HCT116 (cell line): ENCODE measurements around the gene TRIM65. TPM values are rescaled to one million over a fixed set of nuclear protein-coding genes. Genes with fewer than 3 reads are reported as not detected.

Experiments
- ATAC-seq: fragments of 200-7000 bp; cut with Tn5 transposase; 2 replicates; pipeline ENCODE4 v1.9.1; 2020; ENCODE audit warnings: mild to moderate bottlenecking, moderate library complexity
- BruUV-seq: library from RNA; stranded (reverse); fragments of 400-500 nt; replicated peaks from 2 replicates; lab custom pipeline; 2021; lab: Mats Ljungman, UMichigan
- CTCF ChIA-PET: fragments of 300-600 bp; sonication (Branson Sonifier 250); formaldehyde crosslinking; loops from one replicate; lab custom pipeline; 2021; ENCODE audit warnings: antibody characterized with exemption; lab: Charles Lee
- POLR2A ChIA-PET: fragments of 300-600, 350-600 bp; sonication (Branson Sonifier 250); formaldehyde crosslinking; loops from one replicate; lab custom pipeline; 2021; ENCODE audit warnings: antibody characterized with exemption; lab: Charles Lee
- RAD21 ChIA-PET, 2 experiments: fragments of 300-600 bp; sonication (Branson Sonifier 250); formaldehyde crosslinking; loops; one replicate each; lab custom pipeline; 2023; ENCODE audit warnings: low total read pairs in 2 of 2; ENCODE audit not compliant: uncharacterized antibody in 2 of 2, unreplicated experiment in 2 of 2, low non-redundant PET in 1 of 2; lab: Charles Lee
- DNase-seq: peaks from one replicate; pipeline ENCODE4 v3.0.0-alpha.2; 2010; ENCODE audit warnings: low read depth, low spot score
- H2AFZ ChIP-seq: fragments of 200-600 bp; shearing (Covaris generic), sonication (generic); 2 replicates; pipeline ENCODE4 v1.6.1; 2017; ENCODE audit warnings: low read depth, mixed run types, mixed read lengths, antibody characterized with exemption, low read length; ENCODE audit not compliant: poor library complexity, severe bottlenecking
- H3K27ac ChIP-seq: 2 replicates; pipeline ENCODE4 v1.5.1; 2012; ENCODE audit warnings: low read depth, low read length
- H3K27me3 ChIP-seq: fragments of 200-600 bp; sonication (generic); 2 replicates; pipeline ENCODE4 v1.6.1; 2016; ENCODE audit warnings: mixed run types, low read length, mixed read lengths; ENCODE audit not compliant: insufficient read depth
- H3K36me3 ChIP-seq, 2 experiments: fragments of 200-500 bp in 1 of 2; fragments of 200-600 bp in 1 of 2; sonication (Bioruptor generic) in 1 of 2; sonication (generic) in 1 of 2; 2 replicates each; pipeline versions ENCODE4 v1.5.1 to v1.6.1; 2014 to 2016; ENCODE audit warnings: low read length in 2 of 2, inconsistent platforms in 1 of 2, mixed read lengths in 1 of 2, mixed run types in 1 of 2; ENCODE audit not compliant: insufficient read depth in 2 of 2, control insufficient read depth in 1 of 2
- H3K4me1 ChIP-seq, 2 experiments: fragments of 200-600 bp in 1 of 2; sonication (generic) in 1 of 2; 2 replicates each; pipeline versions ENCODE4 v1.5.1 to v1.6.1; 2012 to 2017; ENCODE audit warnings: low read length in 2 of 2, inconsistent platforms in 1 of 2, mild to moderate bottlenecking in 1 of 2, mixed read lengths in 1 of 2, mixed run types in 1 of 2, moderate library complexity in 1 of 2; ENCODE audit not compliant: insufficient read depth in 2 of 2, control insufficient read depth in 1 of 2
- H3K4me2 ChIP-seq: fragments of 200-600 bp; sonication (generic); 2 replicates; pipeline ENCODE4 v1.6.1; 2017; ENCODE audit warnings: mixed run types, low read length, mixed read lengths
- H3K4me3 ChIP-seq, 2 experiments: fragments of 200-600 bp in 1 of 2; sonication (generic) in 1 of 2; replicated peaks in 1 of 2; 2 replicates each; pipeline ENCODE4 v1.5.1; 2011 to 2016; ENCODE audit warnings: low read length in 2 of 2, control low read depth in 1 of 2, low read depth in 1 of 2, mild to moderate bottlenecking in 1 of 2, mixed read lengths in 1 of 2, mixed run types in 1 of 2
- H3K79me2 ChIP-seq: fragments of 200-600 bp; sonication (generic); 2 replicates; pipeline ENCODE4 v1.6.1; 2017; ENCODE audit warnings: mild to moderate bottlenecking, mixed run types, low read length, moderate library complexity, mixed read lengths; ENCODE audit not compliant: insufficient read depth
- H3K9ac ChIP-seq: fragments of 200-600 bp; sonication (generic); 2 replicates; pipeline ENCODE4 v1.6.1; 2016; ENCODE audit warnings: low read length, mixed read lengths
- H3K9me2 ChIP-seq: fragments of 200-600 bp; sonication (generic), shearing (Covaris generic); 2 replicates; pipeline ENCODE4 v1.6.1; 2017; ENCODE audit warnings: mixed run types, mild to moderate bottlenecking, moderate library complexity; ENCODE audit not compliant: insufficient read depth
- H3K9me3 ChIP-seq, 2 experiments: fragments of 200-500 bp in 1 of 2; fragments of 200-600 bp in 1 of 2; sonication (Bioruptor generic) in 1 of 2; sonication (generic) in 1 of 2; 2 replicates each; pipeline ENCODE4 v1.6.1; 2014 to 2017; ENCODE audit warnings: low read length in 2 of 2, mixed read lengths in 2 of 2, inconsistent platforms in 1 of 2, low read depth in 1 of 2, mild to moderate bottlenecking in 1 of 2, mixed run types in 1 of 2, moderate library complexity in 1 of 2; ENCODE audit not compliant: control insufficient read depth in 1 of 2, insufficient read depth in 1 of 2
- H4K20me1 ChIP-seq: fragments of 200-600 bp; sonication (generic), shearing (Covaris generic); 2 replicates; pipeline ENCODE4 v1.6.1; 2017; ENCODE audit warnings: mixed run types, mild to moderate bottlenecking, moderate library complexity; ENCODE audit not compliant: insufficient read depth
- EGR1 ChIP-seq: IDR thresholded peaks from 2 replicates; pipeline ENCODE4 v1.6.1; 2012; ENCODE audit warnings: low read depth
- ELF1 ChIP-seq: IDR thresholded peaks from 2 replicates; pipeline ENCODE4 v1.6.1; 2012; ENCODE audit warnings: low read depth, borderline replicate concordance
- YY1 ChIP-seq: IDR thresholded peaks from 2 replicates; pipeline ENCODE4 v1.6.1; 2011; ENCODE audit warnings: low read length, low read depth, moderate library complexity, mild to moderate bottlenecking; ENCODE audit not compliant: insufficient replicate concordance; ENCODE audit errors: extremely low read depth
- intact Hi-C: fragments of 100-400 bp; cut with micrococcal nuclease; formaldehyde crosslinking; loops from 2 replicates; pipeline ENCODE4 v1.10.0; 2022
- total RNA-seq: library from RNA; stranded (reverse); gene quantifications from one replicate; pipeline ENCODE4 v1.2.1, GENCODE V29; 2021; ENCODE audit not compliant: unreplicated experiment
- TF ChIP-seq, protein P1 (sequence below): IDR thresholded peaks from 2 replicates; pipeline ENCODE4 v1.6.1; 2012; ENCODE audit warnings: low read depth
- TF ChIP-seq, protein P2 (sequence below): IDR thresholded peaks from 2 replicates; pipeline ENCODE4 v1.6.1; 2012

The TRIM65 gene
- total RNA-seq, 1 experiment from 2014 or later: 53.0 TPM

DNA sequence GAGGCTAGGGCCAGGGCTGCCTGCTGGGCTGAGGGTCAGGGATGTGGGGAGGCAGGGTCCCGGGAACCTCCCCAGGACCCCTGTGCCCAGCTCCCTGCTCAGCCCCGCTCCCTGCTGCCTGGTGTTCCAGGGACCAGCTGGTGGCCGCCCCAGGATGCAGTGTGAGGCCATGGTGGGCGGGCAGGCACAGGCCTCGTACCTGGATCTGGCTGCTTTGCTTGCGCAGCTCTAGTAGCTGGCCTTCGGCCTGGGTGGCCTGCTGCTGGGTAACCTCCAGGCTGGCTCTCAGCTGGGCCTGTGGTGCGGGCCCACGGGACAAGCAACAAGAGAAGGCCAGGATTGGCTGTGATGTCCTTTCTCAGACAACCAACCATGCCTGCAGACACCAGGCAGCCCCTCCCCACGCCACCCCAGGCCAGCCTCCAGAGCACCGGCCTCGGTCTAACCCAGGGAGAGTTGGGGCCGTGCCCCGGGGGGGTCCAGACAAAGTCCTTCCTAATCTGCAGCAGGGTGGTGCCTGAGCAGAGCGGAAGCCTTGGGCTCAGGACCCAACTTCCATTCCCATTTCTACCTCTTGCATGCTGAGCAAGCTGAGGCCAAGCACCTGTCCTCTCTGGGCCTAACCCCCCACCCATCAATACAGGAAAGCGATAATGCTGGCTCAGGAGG is 4.1 kb downstream of the TRIM65 start:
- H3K9me2 ChIP-seq: no peaks in the 10 kb centered on the region
- BruUV-seq: no TSS peak
- ChIA-PET POLR2A (interaction anchor here (1.5 to 5.1 kb wide), 2 partner anchors 14 to 113 kb away, joined by 4 to 22 read pairs; partner anchors contain the start of gene TRIM47), RAD21 (no interaction called here), CTCF (interaction anchor here (0.6 to 1.0 kb wide), 2 partner anchors 13 to 38 kb away, joined by 3 read pairs; partner anchors contain the start of gene WBP2)
- no peak overlapping the region for H3K4me2 ChIP-seq
- no peak overlapping the region for H2AFZ ChIP-seq
- H3K79me2 ChIP-seq: peaks cover 25% of the 10 kb centered on the region; the same call in 1 of the 2 replicates
- no peaks in the 10 kb centered on the region for H3K9me3 ChIP-seq
- DNase-seq: no peak
- H3K4me1 ChIP-seq: peaks cover 20 to 40% of the 10 kb centered on the region in 2 experiments
- TF ChIP-seq ELF1: no peak
- H3K27me3 ChIP-seq: no peaks in the 10 kb centered on the region
- H3K27ac ChIP-seq: no peak overlapping the region; the same call in 1 of the 2 replicates
- intact Hi-C loops: no loop called here
- no peak overlapping the region for H3K4me3 ChIP-seq
- H3K9ac ChIP-seq: no peak overlapping the region
- ATAC-seq: no peak
- no peaks in the 10 kb centered on the region for H4K20me1 ChIP-seq
- peaks cover 0 to 4% of the 10 kb centered on the region in 2 experiments; a peak in 1 of 4 replicates for H3K36me3 ChIP-seq

DNA sequence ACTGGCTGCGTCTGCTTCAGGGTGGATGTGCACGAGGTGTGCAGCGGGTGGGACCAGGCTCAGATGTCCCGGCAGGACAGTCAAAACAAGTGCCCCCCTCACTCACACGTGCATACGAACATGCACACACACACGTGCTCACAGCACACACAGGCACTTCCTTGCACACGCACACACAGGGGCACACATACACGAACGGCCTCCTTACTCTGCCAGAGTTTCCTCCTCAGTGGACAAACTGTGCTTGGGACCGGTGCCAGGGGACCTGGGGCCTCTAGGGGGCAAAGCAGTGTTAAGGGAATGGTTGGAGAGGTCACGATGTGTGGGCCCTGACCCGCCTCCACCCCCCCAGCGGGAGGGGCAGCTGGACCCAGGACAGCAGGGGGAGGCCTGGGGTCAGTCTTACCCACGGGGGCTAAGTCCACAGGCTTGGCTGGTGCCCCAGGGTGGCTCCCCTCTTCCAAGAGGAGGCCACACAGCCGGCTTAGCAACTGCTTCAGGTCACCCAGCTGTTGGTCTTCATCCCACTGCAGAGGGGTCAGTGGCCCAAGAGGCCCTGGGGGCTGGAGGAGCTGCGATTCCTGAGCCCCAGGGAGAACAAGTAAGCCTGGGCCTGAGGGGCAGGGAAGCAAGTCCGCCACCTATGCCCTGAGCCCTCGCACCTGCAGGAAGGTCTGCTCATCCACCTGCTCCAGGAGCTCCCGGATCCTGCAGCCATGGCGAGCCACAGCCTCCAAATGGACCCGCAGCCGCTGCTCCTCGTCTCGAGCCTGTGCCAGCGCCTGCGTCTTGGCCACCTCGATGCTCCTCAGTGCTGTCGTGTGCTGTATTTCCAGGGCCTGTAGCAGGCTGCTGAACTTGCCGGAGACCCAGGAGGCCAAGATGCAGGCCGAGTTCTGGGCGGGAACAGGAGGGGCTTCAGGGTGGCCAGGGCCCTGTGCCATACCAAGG is 4.9 kb downstream of the TRIM65 start:
- H3K27me3 ChIP-seq: no peaks in the 10 kb centered on the region
- H3K36me3 ChIP-seq: no peaks in the 10 kb centered on the region
- ChIA-PET POLR2A (no interaction called here), CTCF (no interaction called here), RAD21 (no interaction called here)
- BruUV-seq: no TSS peak
- peaks cover 15 to 33% of the 10 kb centered on the region in 2 experiments for H3K4me1 ChIP-seq
- TF ChIP-seq EGR1: no peak
- TF ChIP-seq, protein P1, sequence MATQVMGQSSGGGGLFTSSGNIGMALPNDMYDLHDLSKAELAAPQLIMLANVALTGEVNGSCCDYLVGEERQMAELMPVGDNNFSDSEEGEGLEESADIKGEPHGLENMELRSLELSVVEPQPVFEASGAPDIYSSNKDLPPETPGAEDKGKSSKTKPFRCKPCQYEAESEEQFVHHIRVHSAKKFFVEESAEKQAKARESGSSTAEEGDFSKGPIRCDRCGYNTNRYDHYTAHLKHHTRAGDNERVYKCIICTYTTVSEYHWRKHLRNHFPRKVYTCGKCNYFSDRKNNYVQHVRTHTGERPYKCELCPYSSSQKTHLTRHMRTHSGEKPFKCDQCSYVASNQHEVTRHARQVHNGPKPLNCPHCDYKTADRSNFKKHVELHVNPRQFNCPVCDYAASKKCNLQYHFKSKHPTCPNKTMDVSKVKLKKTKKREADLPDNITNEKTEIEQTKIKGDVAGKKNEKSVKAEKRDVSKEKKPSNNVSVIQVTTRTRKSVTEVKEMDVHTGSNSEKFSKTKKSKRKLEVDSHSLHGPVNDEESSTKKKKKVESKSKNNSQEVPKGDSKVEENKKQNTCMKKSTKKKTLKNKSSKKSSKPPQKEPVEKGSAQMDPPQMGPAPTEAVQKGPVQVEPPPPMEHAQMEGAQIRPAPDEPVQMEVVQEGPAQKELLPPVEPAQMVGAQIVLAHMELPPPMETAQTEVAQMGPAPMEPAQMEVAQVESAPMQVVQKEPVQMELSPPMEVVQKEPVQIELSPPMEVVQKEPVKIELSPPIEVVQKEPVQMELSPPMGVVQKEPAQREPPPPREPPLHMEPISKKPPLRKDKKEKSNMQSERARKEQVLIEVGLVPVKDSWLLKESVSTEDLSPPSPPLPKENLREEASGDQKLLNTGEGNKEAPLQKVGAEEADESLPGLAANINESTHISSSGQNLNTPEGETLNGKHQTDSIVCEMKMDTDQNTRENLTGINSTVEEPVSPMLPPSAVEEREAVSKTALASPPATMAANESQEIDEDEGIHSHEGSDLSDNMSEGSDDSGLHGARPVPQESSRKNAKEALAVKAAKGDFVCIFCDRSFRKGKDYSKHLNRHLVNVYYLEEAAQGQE: no peak
- no peak for TF ChIP-seq ELF1
- no peak for TF ChIP-seq YY1
- TF ChIP-seq, protein P2, sequence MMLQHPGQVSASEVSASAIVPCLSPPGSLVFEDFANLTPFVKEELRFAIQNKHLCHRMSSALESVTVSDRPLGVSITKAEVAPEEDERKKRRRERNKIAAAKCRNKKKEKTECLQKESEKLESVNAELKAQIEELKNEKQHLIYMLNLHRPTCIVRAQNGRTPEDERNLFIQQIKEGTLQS: no peak
- ATAC-seq (no peak), DNase-seq (no peak)
- no peaks in the 10 kb centered on the region for H4K20me1 ChIP-seq
- H3K4me2 ChIP-seq: no peak overlapping the region
- no peak overlapping the region for H3K4me3 ChIP-seq
- no peak overlapping the region for H2AFZ ChIP-seq
- intact Hi-C loops: no loop called here
- no peaks in the 10 kb centered on the region for H3K9me2 ChIP-seq
- peaks cover 25% of the 10 kb centered on the region; the same call in 1 of the 2 replicates for H3K79me2 ChIP-seq
- H3K9ac ChIP-seq: no peak overlapping the region
- no peaks in the 10 kb centered on the region for H3K9me3 ChIP-seq
- no peak overlapping the region; the same call in 1 of the 2 replicates for H3K27ac ChIP-seq
